Lower leg skin (tissue), 4 donors: ENCODE measurements around the gene SLC6A4. TPM values are rescaled to one million over a fixed set of nuclear protein-coding genes. Genes with fewer than 3 reads are reported as not detected.

ENCODE experiments used
- DNase-seq, 2 donors: peaks; one replicate each; pipeline ENCODE4 v3.0.0-alpha.2; 2019; ENCODE audit warnings: low spot score in 2 of 2
- H3K4me3 ChIP-seq: fragments of 200-600 bp; sonication (generic); 2 replicates; pipeline ENCODE4 v1.5.1; 2017; ENCODE audit warnings: mild to moderate bottlenecking, low read depth; ENCODE audit not compliant: poor library complexity, severe bottlenecking
- CTCF ChIP-seq, 3 donors: fragments of 450-650 bp; IDR thresholded peaks; one replicate each; pipeline ENCODE4 v1.5.1; 2016; ENCODE audit warnings: antibody characterized with exemption in 3 of 3, mild to moderate bottlenecking in 3 of 3, moderate library complexity in 2 of 3
- POLR2A ChIP-seq, 2 donors: fragments of 450-650 bp; IDR thresholded peaks; one replicate each; pipeline ENCODE4 v1.6.1; 2016 to 2017; ENCODE audit warnings: antibody characterized with exemption in 2 of 2, mild to moderate bottlenecking in 1 of 2, moderate library complexity in 1 of 2
- WGBS, 2 donors: methylation state at CpG; one replicate each; pipeline ENCODE4 v1.1.5; 2018; 5-methylcytosine and 5-hydroxymethylcytosine counted together
- intact Hi-C: fragments of 100-400 bp; cut with DNase I; formaldehyde crosslinking; loops from one replicate; pipeline ENCODE4 v1.15.0; 2023; ENCODE audit warnings: low total_unique reads
- total RNA-seq, 4 donors: library from RNA; depleted of rRNA; stranded (reverse); fragments of >200 nt; gene quantifications; one replicate each; pipeline ENCODE4 v1.1.0, GENCODE V29; 2016

The SLC6A4 gene
- total RNA-seq, 4 donors from 2014 or later: 0.25 to 1.7 (median 0.91) TPM

GRCh38 chr17:30160419-30161172 lies 74.9 kb downstream of the SLC6A4 start:
- H3K4me3 ChIP-seq: no peak overlapping the region
- WGBS, 2 donors: 93 to 94% methylated on average over 3 of the region's 3 CpGs
- DNase-seq: no peak
- intact Hi-C loops: no loop called here
- no peak for TF ChIP-seq POLR2A (IDR thresholded peaks at IDR 0.05)
- no peak for TF ChIP-seq CTCF (IDR thresholded peaks at IDR 0.05)

- no peak for TF ChIP-seq POLR2A (IDR thresholded peaks at IDR 0.05)
- no peak for TF ChIP-seq CTCF (IDR thresholded peaks at IDR 0.05)
- intact Hi-C loops: no loop called here
- WGBS, 2 donors: 93 to 97% methylated on average over 3 of the region's 3 CpGs
- no peak for DNase-seq
- H3K4me3 ChIP-seq: no peak overlapping the region
These were observed 76.4 kb downstream of the SLC6A4 start for GRCh38 chr17:30158896-30159625.

GRCh38 chr17:30155389-30155788 lies 80.1 kb downstream of the SLC6A4 start:
- no peak for DNase-seq
- no peak for TF ChIP-seq POLR2A (IDR thresholded peaks at IDR 0.05)
- no peak for TF ChIP-seq CTCF (IDR thresholded peaks at IDR 0.05)
- H3K4me3 ChIP-seq: no peak overlapping the region
- intact Hi-C loops: no loop called here
- 94 to 98% methylated on average over 2 of the region's 2 CpGs for WGBS, 2 donors

GRCh38 chr17:30153463-30153862 lies 82.0 kb downstream of the SLC6A4 start:
- TF ChIP-seq POLR2A (IDR thresholded peaks at IDR 0.05): no peak
- TF ChIP-seq CTCF (IDR thresholded peaks at IDR 0.05): no peak
- no peak for DNase-seq
- no peak overlapping the region for H3K4me3 ChIP-seq
- intact Hi-C loops: no loop called here

DNA sequence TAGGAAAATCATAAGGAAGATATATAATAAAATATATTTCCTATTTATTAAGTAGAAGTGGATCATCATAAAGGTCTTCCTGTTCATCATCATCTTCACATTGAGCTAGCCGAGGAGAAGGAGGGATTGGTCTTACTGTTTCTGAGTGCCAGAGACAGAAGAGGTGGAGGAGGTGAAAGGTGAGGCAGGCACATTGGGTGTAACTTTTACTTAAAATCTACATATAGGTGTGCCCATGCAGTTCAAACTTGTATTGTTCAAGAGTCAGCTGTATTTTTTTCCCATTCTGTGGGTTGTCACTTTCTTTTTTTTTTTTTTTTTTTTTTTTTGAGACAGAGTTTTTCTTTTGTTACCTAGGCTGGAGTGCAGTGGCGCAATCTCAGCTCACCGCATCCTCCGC lies 84.0 kb downstream of the SLC6A4 start:
- 87 to 89% methylated on average over 4 of the region's 4 CpGs for WGBS, 2 donors
- H3K4me3 ChIP-seq: no peak overlapping the region
- DNase-seq: no peak
- TF ChIP-seq CTCF (IDR thresholded peaks at IDR 0.05): no peak
- TF ChIP-seq POLR2A (IDR thresholded peaks at IDR 0.05): no peak
- intact Hi-C loops: no loop called here
